ENCODE data around the gene COL28A1.

DNA sequence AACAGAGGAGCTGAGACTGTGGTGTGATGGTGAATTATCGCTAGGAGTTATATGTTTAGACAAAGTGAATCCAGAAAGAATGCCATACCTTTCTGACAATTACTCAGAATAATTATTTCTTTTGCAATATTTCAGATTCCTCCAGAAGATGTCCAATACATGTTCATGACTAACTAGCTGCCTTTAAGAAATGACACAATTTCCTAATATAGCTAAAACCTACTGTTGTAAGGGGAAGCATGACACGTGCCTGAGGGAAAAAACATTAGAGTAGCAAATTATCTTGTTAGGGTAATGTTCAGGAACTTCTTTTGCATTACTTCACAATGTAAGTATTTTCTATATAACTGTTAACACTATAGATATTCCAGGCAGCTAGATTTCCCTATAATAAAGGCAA is 150.3 kb downstream of the COL28A1 start:
- no peak for TF ChIP-seq CTCF (IDR thresholded peaks at IDR 0.05)
- TF ChIP-seq POLR2A (IDR thresholded peaks at IDR 0.05) = no peak

All from adrenal gland (tissue), 5 donors.